NCI-H128 (cell line): ENCODE measurements around the gene RHOBTB3.
"Not testable (repeated sequence)": the region's sequence is repeated elsewhere in the genome, so short reads cannot be mapped to it uniquely, and the experiment has no call there.

ENCODE experiments used
- DNase-seq: peaks from one replicate; lab custom pipeline; 2025; ENCODE audit not compliant: unreplicated experiment; lab: John Stamatoyannopoulos, UW

The RHOBTB3 gene

GRCh38 chr5:95712347-95712958, 18.7 kb upstream of the RHOBTB3 start:
- no peak for DNase-seq

GRCh38 chr5:95713246-95713645, 17.9 kb upstream of the RHOBTB3 start:
- DNase-seq = not testable (repeated sequence)

GRCh38 chr5:95713960-95714710, 17.0 kb upstream of the RHOBTB3 start:
- DNase-seq = no peak

GRCh38 chr5:95715799-95716461, 15.2 kb upstream of the RHOBTB3 start:
- no peak for DNase-seq

GRCh38 chr5:95717439-95717838, 13.7 kb upstream of the RHOBTB3 start:
- no peak for DNase-seq

GRCh38 chr5:95718203-95718602, 12.9 kb upstream of the RHOBTB3 start:
- DNase-seq = no peak

- DNase-seq = no peak
Measured at GRCh38 chr5:95718738-95719137, 12.4 kb upstream of the RHOBTB3 start.

- no peak for DNase-seq
Measured at GRCh38 chr5:95720094-95720786, 10.9 kb upstream of the RHOBTB3 start.

GRCh38 chr5:95721582-95722295, 9.4 kb upstream of the RHOBTB3 start:
- no peak for DNase-seq

GRCh38 chr5:95723632-95724369, 7.3 kb upstream of the RHOBTB3 start:
- no peak for DNase-seq

- no peak for DNase-seq
Measured at GRCh38 chr5:95725071-95725820, 5.9 kb upstream of the RHOBTB3 start.

- DNase-seq = no peak
Measured at GRCh38 chr5:95725937-95726810, 5.0 kb upstream of the RHOBTB3 start.

- no peak for DNase-seq
Measured at GRCh38 chr5:95726811-95727763, 4.0 kb upstream of the RHOBTB3 start.

GRCh38 chr5:95727764-95728191, 3.4 kb upstream of the RHOBTB3 start:
- DNase-seq = no peak

- DNase-seq = no peak
Measured at GRCh38 chr5:95728494-95729114, 2.5 kb upstream of the RHOBTB3 start.

- no peak for DNase-seq
Measured at GRCh38 chr5:95729115-95730010, 1.8 kb upstream of the RHOBTB3 start.
